HEK293 (cell line): Measurements from ENCODE around the gene LILRB3.

Experiments used
- IKZF3 ChIP-seq: fragments of 450-650 bp; IDR thresholded peaks from 2 replicates; pipeline ENCODE4 v1.5.0; 2018; ENCODE audit warnings: missing biosample characterization, mild to moderate bottlenecking, missing genetic modification characterization, moderate library complexity
- MZF1 ChIP-seq: fragments of 450-650 bp; formaldehyde crosslinking; IDR thresholded peaks from 2 replicates; pipeline ENCODE4 v1.5.1; 2017; ENCODE audit warnings: missing biosample characterization, missing genetic modification characterization, borderline replicate concordance
- SCRT1 ChIP-seq: fragments of 450-650 bp; formaldehyde crosslinking; IDR thresholded peaks from 2 replicates; pipeline ENCODE4 v1.5.1; 2016; ENCODE audit warnings: missing biosample characterization, missing genetic modification characterization, borderline replicate concordance
- SP7 ChIP-seq: fragments of 450-650 bp; formaldehyde crosslinking; IDR thresholded peaks from 2 replicates; pipeline ENCODE4 v1.5.1; 2016; ENCODE audit warnings: missing biosample characterization, missing genetic modification characterization
- ZBTB20 ChIP-seq: fragments of 450-650 bp; formaldehyde crosslinking; IDR thresholded peaks from 2 replicates; pipeline ENCODE4 v1.5.1; 2016; ENCODE audit warnings: missing biosample characterization, missing genetic modification characterization
- ZBTB44 ChIP-seq: fragments of 450-650 bp; IDR thresholded peaks from 2 replicates; pipeline ENCODE4 v1.5.1; 2018; ENCODE audit warnings: missing biosample characterization, mild to moderate bottlenecking, missing genetic modification characterization
- ZBTB6 ChIP-seq: fragments of 450-650 bp; formaldehyde crosslinking; IDR thresholded peaks from 2 replicates; pipeline ENCODE4 v1.5.1; 2017; ENCODE audit warnings: missing biosample characterization, missing genetic modification characterization
- ZFHX2 ChIP-seq: fragments of 450-650 bp; formaldehyde crosslinking; conservative IDR thresholded peaks from 2 replicates; pipeline ENCODE4 v1.5.1; 2016; ENCODE audit warnings: missing biosample characterization, missing genetic modification characterization
- ZNF140 ChIP-seq: fragments of 450-650 bp; formaldehyde crosslinking; IDR thresholded peaks from 2 replicates; pipeline ENCODE4 v1.5.1; 2016; ENCODE audit warnings: missing biosample characterization, missing genetic modification characterization
- ZNF302 ChIP-seq: fragments of 450-650 bp; formaldehyde crosslinking; IDR thresholded peaks from 2 replicates; pipeline ENCODE4 v1.5.1; 2016; ENCODE audit warnings: missing biosample characterization, missing genetic modification characterization, low read depth
- ZNF324 ChIP-seq: fragments of 450-650 bp; formaldehyde crosslinking; IDR thresholded peaks from 2 replicates; pipeline ENCODE4 v1.5.1; 2016; ENCODE audit warnings: missing biosample characterization, missing genetic modification characterization
- ZNF335 ChIP-seq: fragments of 450-650 bp; formaldehyde crosslinking; conservative IDR thresholded peaks from 2 replicates; pipeline ENCODE4 v1.5.1; 2016; ENCODE audit warnings: missing biosample characterization, missing genetic modification characterization
- ZNF354C ChIP-seq: fragments of 450-650 bp; formaldehyde crosslinking; IDR thresholded peaks from 2 replicates; pipeline ENCODE4 v1.5.1; 2016; ENCODE audit warnings: missing biosample characterization, missing genetic modification characterization, low read depth, borderline replicate concordance
- ZNF394 ChIP-seq: fragments of 450-650 bp; formaldehyde crosslinking; IDR thresholded peaks from 2 replicates; pipeline ENCODE4 v1.5.1; 2016; ENCODE audit warnings: missing biosample characterization, missing genetic modification characterization, mild to moderate bottlenecking, moderate library complexity, borderline replicate concordance
- ZNF423 ChIP-seq: fragments of 450-650 bp; formaldehyde crosslinking; IDR thresholded peaks from 2 replicates; pipeline ENCODE4 v1.5.1; 2016; ENCODE audit warnings: missing biosample characterization, missing genetic modification characterization
- ZNF488 ChIP-seq: fragments of 450-650 bp; formaldehyde crosslinking; IDR thresholded peaks from 2 replicates; pipeline ENCODE4 v1.5.1; 2016; ENCODE audit warnings: missing biosample characterization, missing genetic modification characterization
- ZNF529 ChIP-seq: fragments of 450-650 bp; formaldehyde crosslinking; IDR thresholded peaks from 2 replicates; pipeline ENCODE4 v1.5.1; 2017; ENCODE audit warnings: missing genetic modification characterization, missing biosample characterization; ENCODE audit not compliant: insufficient replicate concordance
- ZNF596 ChIP-seq: fragments of 450-650 bp; IDR thresholded peaks from 2 replicates; pipeline ENCODE4 v1.5.0; 2018; ENCODE audit warnings: missing biosample characterization, mild to moderate bottlenecking, missing genetic modification characterization, moderate library complexity
- ZNF600 ChIP-seq: fragments of 450-650 bp; formaldehyde crosslinking; IDR thresholded peaks from 2 replicates; pipeline ENCODE4 v1.5.1; 2016; ENCODE audit warnings: missing biosample characterization, missing genetic modification characterization
- ZNF629 ChIP-seq: fragments of 450-650 bp; formaldehyde crosslinking; IDR thresholded peaks from 2 replicates; pipeline ENCODE4 v1.5.1; 2017; ENCODE audit warnings: missing biosample characterization, missing genetic modification characterization
- ZNF660 ChIP-seq: fragments of 450-650 bp; IDR thresholded peaks from 2 replicates; pipeline ENCODE4 v1.5.1; 2018; ENCODE audit warnings: missing biosample characterization, mild to moderate bottlenecking, missing genetic modification characterization
- ZNF843 ChIP-seq: fragments of 450-650 bp; formaldehyde crosslinking; IDR thresholded peaks from 2 replicates; pipeline ENCODE4 v1.5.1; 2016; ENCODE audit warnings: missing biosample characterization, missing genetic modification characterization
- ZSCAN30 ChIP-seq: fragments of 450-650 bp; IDR thresholded peaks from 2 replicates; pipeline ENCODE4 v1.5.1; 2018; ENCODE audit warnings: missing biosample characterization, mild to moderate bottlenecking, missing genetic modification characterization, moderate library complexity
- TF ChIP-seq, protein P1 (sequence below): fragments of 450-650 bp; formaldehyde crosslinking; IDR thresholded peaks from 2 replicates; pipeline ENCODE4 v1.5.1; 2017; ENCODE audit warnings: missing biosample characterization, mild to moderate bottlenecking, missing genetic modification characterization, moderate library complexity
- TF ChIP-seq, protein P2 (sequence below): fragments of 450-650 bp; formaldehyde crosslinking; IDR thresholded peaks from 2 replicates; pipeline ENCODE4 v1.5.1; 2016; ENCODE audit warnings: missing biosample characterization, missing genetic modification characterization
- TF ChIP-seq, protein P3 (sequence below): fragments of 450-650 bp; IDR thresholded peaks from 2 replicates; pipeline ENCODE4 v1.5.1; 2018; ENCODE audit warnings: missing biosample characterization, missing genetic modification characterization
- TF ChIP-seq, protein P4 (sequence below): fragments of 450-650 bp; formaldehyde crosslinking; IDR thresholded peaks from 2 replicates; pipeline ENCODE4 v1.5.1; 2016; ENCODE audit warnings: missing biosample characterization, missing genetic modification characterization

The LILRB3 gene

DNA sequence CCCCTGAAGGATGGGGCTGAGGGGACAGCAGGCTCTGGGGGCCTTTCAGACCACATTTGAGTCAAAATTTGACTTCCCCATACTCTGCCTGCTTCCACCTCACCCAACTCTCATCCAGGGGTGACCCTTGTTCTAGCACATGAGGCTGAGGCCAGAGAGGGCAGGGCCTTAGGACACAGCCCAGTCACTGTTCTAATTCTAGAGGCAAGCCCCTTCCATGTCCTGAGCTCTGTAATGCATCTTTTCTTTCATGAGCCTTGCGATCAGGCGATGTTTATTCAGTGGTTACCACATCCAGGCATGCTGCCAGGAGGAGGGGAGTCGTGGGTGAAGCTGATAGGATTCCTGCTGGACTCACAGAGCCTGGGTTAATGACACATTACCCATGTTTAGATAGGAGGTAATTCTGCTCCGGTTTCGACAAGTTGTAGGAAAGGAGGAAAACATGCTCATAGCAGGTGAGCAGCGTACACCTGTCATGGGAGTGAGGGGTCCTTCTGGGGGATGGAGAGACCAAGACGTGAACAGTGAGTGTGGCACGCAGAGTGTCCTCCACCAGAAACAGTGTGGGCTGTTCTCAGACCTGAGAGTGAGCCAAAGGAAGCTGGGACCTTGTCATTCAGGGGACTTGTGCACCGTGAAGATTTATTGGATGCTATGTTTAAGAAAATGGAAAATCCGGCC lies 12.9 kb downstream of the LILRB3 start (continued):
- TF ChIP-seq, protein P1, sequence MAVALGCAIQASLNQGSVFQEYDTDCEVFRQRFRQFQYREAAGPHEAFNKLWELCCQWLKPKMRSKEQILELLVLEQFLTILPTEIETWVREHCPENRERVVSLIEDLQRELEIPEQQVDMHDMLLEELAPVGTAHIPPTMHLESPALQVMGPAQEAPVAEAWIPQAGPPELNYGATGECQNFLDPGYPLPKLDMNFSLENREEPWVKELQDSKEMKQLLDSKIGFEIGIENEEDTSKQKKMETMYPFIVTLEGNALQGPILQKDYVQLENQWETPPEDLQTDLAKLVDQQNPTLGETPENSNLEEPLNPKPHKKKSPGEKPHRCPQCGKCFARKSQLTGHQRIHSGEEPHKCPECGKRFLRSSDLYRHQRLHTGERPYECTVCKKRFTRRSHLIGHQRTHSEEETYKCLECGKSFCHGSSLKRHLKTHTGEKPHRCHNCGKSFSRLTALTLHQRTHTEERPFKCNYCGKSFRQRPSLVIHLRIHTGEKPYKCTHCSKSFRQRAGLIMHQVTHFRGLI (tag by site-specific recombination) = 0 out of 2 replicates have a peak, but pooled peaks have one; percentile 13
- TF ChIP-seq ZNF488 (tag by site-specific recombination) (no peak), ZNF843 (tag by site-specific recombination) (peak; percentile 31; the same call in 1 of the 2 replicates), IKZF3 (tag by site-specific recombination) (peak; percentile 81), ZBTB20 (tag by site-specific recombination) (peak; percentile 95), ZNF394 (peak; percentile 33; the same call in 1 of the 2 replicates), ZNF629 (tag by site-specific recombination) (peak; percentile 66), ZNF600 (tag by site-specific recombination) (peak; percentile 56), ZNF354C (tag by site-specific recombination) (no peak), ZSCAN30 (tag by site-specific recombination) (peak; percentile 70; the same call in 1 of the 2 replicates), ZNF423 (no peak), ZNF335 (peak; percentile 67), ZBTB44 (peak; percentile 55; the same call in 1 of the 2 replicates), MZF1 (tag by site-specific recombination) (peak; percentile 47; the same call in 1 of the 2 replicates), ZNF596 (tag by site-specific recombination) (peak; percentile 17; the same call in 1 of the 2 replicates), ZNF660 (tag by site-specific recombination) (peak; percentile 77), ZFHX2 (tag by site-specific recombination) (0 out of 2 replicates have a peak, but pooled peaks have one; percentile 32), SCRT1 (tag by site-specific recombination) (0 out of 2 replicates have a peak, but pooled peaks have one; percentile 38), ZNF140 (tag by site-specific recombination) (0 out of 2 replicates have a peak, but pooled peaks have one; percentile 41), ZNF302 (tag by site-specific recombination) (no peak), ZNF529 (tag by site-specific recombination) (no peak), ZNF324 (tag by site-specific recombination) (no peak), ZBTB6 (tag by site-specific recombination) (peak; percentile 48; the same call in 1 of the 2 replicates), SP7 (tag by site-specific recombination) (peak; percentile 87)
- TF ChIP-seq, protein P2, sequence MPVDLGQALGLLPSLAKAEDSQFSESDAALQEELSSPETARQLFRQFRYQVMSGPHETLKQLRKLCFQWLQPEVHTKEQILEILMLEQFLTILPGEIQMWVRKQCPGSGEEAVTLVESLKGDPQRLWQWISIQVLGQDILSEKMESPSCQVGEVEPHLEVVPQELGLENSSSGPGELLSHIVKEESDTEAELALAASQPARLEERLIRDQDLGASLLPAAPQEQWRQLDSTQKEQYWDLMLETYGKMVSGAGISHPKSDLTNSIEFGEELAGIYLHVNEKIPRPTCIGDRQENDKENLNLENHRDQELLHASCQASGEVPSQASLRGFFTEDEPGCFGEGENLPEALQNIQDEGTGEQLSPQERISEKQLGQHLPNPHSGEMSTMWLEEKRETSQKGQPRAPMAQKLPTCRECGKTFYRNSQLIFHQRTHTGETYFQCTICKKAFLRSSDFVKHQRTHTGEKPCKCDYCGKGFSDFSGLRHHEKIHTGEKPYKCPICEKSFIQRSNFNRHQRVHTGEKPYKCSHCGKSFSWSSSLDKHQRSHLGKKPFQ (tag by site-specific recombination) = peak; percentile 6; the same call in 1 of the 2 replicates
- TF ChIP-seq, protein P3, sequence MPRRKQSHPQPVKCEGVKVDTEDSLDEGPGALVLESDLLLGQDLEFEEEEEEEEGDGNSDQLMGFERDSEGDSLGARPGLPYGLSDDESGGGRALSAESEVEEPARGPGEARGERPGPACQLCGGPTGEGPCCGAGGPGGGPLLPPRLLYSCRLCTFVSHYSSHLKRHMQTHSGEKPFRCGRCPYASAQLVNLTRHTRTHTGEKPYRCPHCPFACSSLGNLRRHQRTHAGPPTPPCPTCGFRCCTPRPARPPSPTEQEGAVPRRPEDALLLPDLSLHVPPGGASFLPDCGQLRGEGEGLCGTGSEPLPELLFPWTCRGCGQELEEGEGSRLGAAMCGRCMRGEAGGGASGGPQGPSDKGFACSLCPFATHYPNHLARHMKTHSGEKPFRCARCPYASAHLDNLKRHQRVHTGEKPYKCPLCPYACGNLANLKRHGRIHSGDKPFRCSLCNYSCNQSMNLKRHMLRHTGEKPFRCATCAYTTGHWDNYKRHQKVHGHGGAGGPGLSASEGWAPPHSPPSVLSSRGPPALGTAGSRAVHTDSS (tag by site-specific recombination) = no peak
- TF ChIP-seq, protein P4, sequence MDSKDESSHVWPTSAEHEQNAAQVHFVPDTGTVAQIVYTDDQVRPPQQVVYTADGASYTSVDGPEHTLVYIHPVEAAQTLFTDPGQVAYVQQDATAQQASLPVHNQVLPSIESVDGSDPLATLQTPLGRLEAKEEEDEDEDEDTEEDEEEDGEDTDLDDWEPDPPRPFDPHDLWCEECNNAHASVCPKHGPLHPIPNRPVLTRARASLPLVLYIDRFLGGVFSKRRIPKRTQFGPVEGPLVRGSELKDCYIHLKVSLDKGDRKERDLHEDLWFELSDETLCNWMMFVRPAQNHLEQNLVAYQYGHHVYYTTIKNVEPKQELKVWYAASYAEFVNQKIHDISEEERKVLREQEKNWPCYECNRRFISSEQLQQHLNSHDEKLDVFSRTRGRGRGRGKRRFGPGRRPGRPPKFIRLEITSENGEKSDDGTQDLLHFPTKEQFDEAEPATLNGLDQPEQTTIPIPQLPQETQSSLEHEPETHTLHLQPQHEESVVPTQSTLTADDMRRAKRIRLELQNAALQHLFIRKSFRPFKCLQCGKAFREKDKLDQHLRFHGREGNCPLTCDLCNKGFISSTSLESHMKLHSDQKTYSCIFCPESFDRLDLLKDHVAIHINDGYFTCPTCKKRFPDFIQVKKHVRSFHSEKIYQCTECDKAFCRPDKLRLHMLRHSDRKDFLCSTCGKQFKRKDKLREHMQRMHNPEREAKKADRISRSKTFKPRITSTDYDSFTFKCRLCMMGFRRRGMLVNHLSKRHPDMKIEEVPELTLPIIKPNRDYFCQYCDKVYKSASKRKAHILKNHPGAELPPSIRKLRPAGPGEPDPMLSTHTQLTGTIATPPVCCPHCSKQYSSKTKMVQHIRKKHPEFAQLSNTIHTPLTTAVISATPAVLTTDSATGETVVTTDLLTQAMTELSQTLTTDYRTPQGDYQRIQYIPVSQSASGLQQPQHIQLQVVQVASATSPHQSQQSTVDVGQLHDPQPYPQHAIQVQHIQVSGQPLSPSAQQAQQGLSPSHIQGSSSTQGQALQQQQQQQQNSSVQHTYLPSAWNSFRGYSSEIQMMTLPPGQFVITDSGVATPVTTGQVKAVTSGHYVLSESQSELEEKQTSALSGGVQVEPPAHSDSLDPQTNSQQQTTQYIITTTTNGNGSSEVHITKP (tag by site-specific recombination) = peak; percentile 67
